H1 (cell line): ENCODE results near the gene MIS18A. TPM values are rescaled to one million over a fixed set of nuclear protein-coding genes. Genes with fewer than 3 reads are reported as not detected.

Source experiments
- CTCF ChIA-PET: fragments of 300-600 bp; sonication (Branson Sonifier 250); formaldehyde crosslinking; loops from one replicate; lab custom pipeline; 2021; ENCODE audit not compliant: partially characterized antibody; lab: Charles Lee
- POLR2A ChIA-PET: fragments of 300-600 bp; sonication (Branson Sonifier 250); formaldehyde crosslinking; loops from one replicate; lab custom pipeline; 2021; ENCODE audit warnings: inconsistent platforms; ENCODE audit not compliant: partially characterized antibody; lab: Charles Lee
- DNase-seq, 2 experiments: peaks; one replicate each; pipeline versions ENCODE4 v3.0.0 to v3.0.0-alpha.2; 2010 to 2022; ENCODE audit warnings: low spot score in 2 of 2, low read depth in 1 of 2, mixed read lengths in 1 of 2
- FAIRE-seq: peaks from 2 replicates; lab custom pipeline; 2011; peaks lifted over from hg19 to GRCh38; lab: Jason Lieb, UNC
- H2AFZ ChIP-seq: 2 replicates; pipeline ENCODE4 v1.8.1; 2012; ENCODE audit warnings: low read length, inconsistent platforms
- H2AK5ac ChIP-seq: 2 replicates; pipeline ENCODE4 v1.6.1; 2013; ENCODE audit warnings: low read depth, low read length
- H2BK120ac ChIP-seq: replicated peaks from 2 replicates; pipeline ENCODE3; 2013; ENCODE audit warnings: low read depth, low read length, inconsistent platforms
- H2BK12ac ChIP-seq: 2 replicates; pipeline ENCODE4 v1.6.1; 2013; ENCODE audit warnings: low read depth, low read length
- H2BK15ac ChIP-seq: 2 replicates; pipeline ENCODE4 v1.6.1; 2013; ENCODE audit warnings: low read length
- H2BK20ac ChIP-seq: 2 replicates; pipeline ENCODE4 v1.6.1; 2013; ENCODE audit warnings: low read length
- H2BK5ac ChIP-seq: 2 replicates; pipeline ENCODE4 v1.6.1; 2013; ENCODE audit warnings: low read depth, low read length
- H3K14ac ChIP-seq: 2 replicates; pipeline ENCODE4 v1.6.1; 2013; ENCODE audit warnings: inconsistent platforms; ENCODE audit not compliant: insufficient read length
- H3K18ac ChIP-seq: 2 replicates; pipeline ENCODE4 v1.6.1; 2013; ENCODE audit warnings: low read length; ENCODE audit errors: extremely low read depth
- H3K23ac ChIP-seq: 2 replicates; pipeline ENCODE4 v1.6.1; 2013; ENCODE audit warnings: inconsistent platforms; ENCODE audit not compliant: insufficient read length
- H3K23me2 ChIP-seq: 2 replicates; pipeline ENCODE4 v1.6.1; 2013; ENCODE audit warnings: low read depth, low read length
- H3K27ac ChIP-seq: 2 replicates; pipeline ENCODE4 v1.6.1; 2011; ENCODE audit warnings: low read depth, low read length, inconsistent platforms
- H3K27me3 ChIP-seq, 4 experiments: replicated peaks in 1 of 4; 1 replicate in 1 of 4; 2 replicates in 3 of 4; pipeline versions ENCODE4 v1.6.1 to v1.8.1; 2011 to 2013; ENCODE audit warnings: low read length in 3 of 4, mild to moderate bottlenecking in 3 of 4, inconsistent platforms in 2 of 4, mixed read lengths in 2 of 4, moderate library complexity in 1 of 4; ENCODE audit not compliant: control insufficient read depth in 3 of 4, insufficient read depth in 3 of 4; ENCODE audit errors: extremely low read depth in 1 of 4
- H3K36me3 ChIP-seq, 4 experiments: 2 replicates each; pipeline versions ENCODE4 v1.6.1 to v1.8.1; 2011 to 2013; ENCODE audit warnings: mild to moderate bottlenecking in 4 of 4, low read length in 3 of 4, moderate library complexity in 2 of 4, control low read depth in 1 of 4, inconsistent platforms in 1 of 4; ENCODE audit not compliant: insufficient read depth in 4 of 4, control insufficient read depth in 2 of 4
- H3K4ac ChIP-seq: replicated peaks from 2 replicates; pipeline ENCODE3; 2013; ENCODE audit warnings: low read length, low read depth, mixed read lengths, inconsistent platforms; ENCODE audit not compliant: insufficient read length
- H3K4me1 ChIP-seq, 4 experiments: replicated peaks in 1 of 4; 1 replicate in 1 of 4; 2 replicates in 3 of 4; pipeline versions ENCODE4 v1.6.1 to v1.8.1; 2011 to 2013; ENCODE audit warnings: low read length in 3 of 4, inconsistent platforms in 2 of 4, mixed read lengths in 1 of 4; ENCODE audit not compliant: insufficient read depth in 4 of 4, control insufficient read depth in 3 of 4
- H3K4me2 ChIP-seq, 2 experiments: 2 replicates each; pipeline versions ENCODE4 v1.6.1 to v1.8.1; 2011 to 2013; ENCODE audit warnings: low read depth in 2 of 2, low read length in 2 of 2, control low read depth in 1 of 2, inconsistent platforms in 1 of 2, mild to moderate bottlenecking in 1 of 2; ENCODE audit not compliant: insufficient read depth in 1 of 2
- H3K4me3 ChIP-seq, 4 experiments: fragments of 200-600, 300-600 bp in 1 of 4; sonication (generic), shearing (Covaris generic), sonication (Bioruptor Twin) in 1 of 4; 2 replicates each; pipeline versions ENCODE4 v1.5.1 to v1.8.1; 2011 to 2016; ENCODE audit warnings: low read length in 4 of 4, low read depth in 3 of 4, control low read depth in 2 of 4, inconsistent platforms in 2 of 4, mild to moderate bottlenecking in 2 of 4, mixed read lengths in 1 of 4, moderate library complexity in 1 of 4; ENCODE audit not compliant: insufficient read depth in 2 of 4; ENCODE audit errors: extremely low read depth in 1 of 4
- H3K56ac ChIP-seq: replicated peaks from 2 replicates; pipeline ENCODE3; 2013; ENCODE audit warnings: low read depth, mild to moderate bottlenecking, mixed read lengths, low read length, inconsistent platforms; ENCODE audit not compliant: insufficient read length
- H3K79me1 ChIP-seq: 2 replicates; pipeline ENCODE4 v1.6.1; 2013; ENCODE audit warnings: low read depth, low read length, control low read depth
- H3K79me2 ChIP-seq, 2 experiments: 2 replicates each; pipeline versions ENCODE4 v1.6.1 to v1.8.1; 2012 to 2013; ENCODE audit warnings: low read length in 2 of 2, mild to moderate bottlenecking in 2 of 2, inconsistent platforms in 1 of 2; ENCODE audit not compliant: insufficient read depth in 2 of 2, control insufficient read depth in 1 of 2
- H3K9ac ChIP-seq, 4 experiments: replicated peaks in 1 of 4; 1 replicate in 1 of 4; 2 replicates in 3 of 4; pipeline versions ENCODE4 v1.6.1 to v1.8.1; 2011 to 2013; ENCODE audit warnings: low read depth in 3 of 4, low read length in 3 of 4, control low read depth in 2 of 4, mild to moderate bottlenecking in 2 of 4, moderate library complexity in 2 of 4, inconsistent platforms in 1 of 4; ENCODE audit errors: extremely low read depth in 1 of 4
- H3K9me3 ChIP-seq, 2 experiments: 2 replicates each; pipeline versions ENCODE4 v1.6.1 to v1.8.1; 2012 to 2013; ENCODE audit warnings: mild to moderate bottlenecking in 2 of 2, moderate library complexity in 2 of 2, control low read depth in 1 of 2, inconsistent platforms in 1 of 2, low read depth in 1 of 2, low read length in 1 of 2, mixed read lengths in 1 of 2; ENCODE audit not compliant: insufficient read depth in 2 of 2
- H4K20me1 ChIP-seq, 2 experiments: replicated peaks in 1 of 2; 2 replicates each; pipeline versions ENCODE3 to v1.8.1; 2011 to 2013; ENCODE audit warnings: inconsistent platforms in 2 of 2, low read length in 2 of 2, mild to moderate bottlenecking in 1 of 2; ENCODE audit not compliant: insufficient read depth in 2 of 2, control insufficient read depth in 1 of 2
- H4K5ac ChIP-seq: 2 replicates; pipeline ENCODE4 v1.6.1; 2013; ENCODE audit warnings: low read length, low read depth, mixed read lengths, inconsistent platforms; ENCODE audit not compliant: insufficient read length
- H4K8ac ChIP-seq: 2 replicates; pipeline ENCODE4 v1.8.0; 2013; ENCODE audit warnings: mild to moderate bottlenecking, moderate library complexity, low read length, inconsistent platforms; ENCODE audit not compliant: insufficient read depth; ENCODE audit errors: extremely low read depth
- H4K91ac ChIP-seq: replicated peaks from 2 replicates; pipeline ENCODE3; 2013; ENCODE audit warnings: low read length, mixed read lengths, inconsistent platforms; ENCODE audit not compliant: insufficient read length
- CBX5 ChIP-seq: fragments of 300-800, 300-1000 bp; sonication (generic); IDR thresholded peaks from 2 replicates; pipeline ENCODE4 v1.7.1; 2016; ENCODE audit warnings: antibody characterized with exemption, low read length, low read depth
- CBX8 ChIP-seq: fragments of 300-800, 300-1000 bp; sonication (generic); IDR thresholded peaks from 2 replicates; pipeline ENCODE4 v1.7.1; 2016; ENCODE audit warnings: low read depth, low read length, borderline replicate concordance
- CHD1 ChIP-seq: IDR thresholded peaks from 2 replicates; pipeline ENCODE4 v1.6.1; 2012; ENCODE audit warnings: low read depth, low read length, improper control_type of control experiment
- CHD2 ChIP-seq: IDR thresholded peaks from 2 replicates; pipeline ENCODE4 v1.6.1; 2012; ENCODE audit warnings: low read length, improper control_type of control experiment
- JUND ChIP-seq: IDR thresholded peaks from 2 replicates; pipeline ENCODE4 v1.6.1; 2011; ENCODE audit warnings: mild to moderate bottlenecking, improper control_type of control experiment, low read length
- RNF2 ChIP-seq: fragments of 200-900, 300-1000 bp; sonication (generic); IDR thresholded peaks from 2 replicates; pipeline ENCODE4 v1.7.1; 2016; ENCODE audit warnings: borderline replicate concordance, low read depth, mild to moderate bottlenecking, antibody characterized with exemption, low read length; ENCODE audit not compliant: poor library complexity, severe bottlenecking; ENCODE audit errors: missing control alignments
- TEAD4 ChIP-seq: IDR thresholded peaks from 2 replicates; pipeline ENCODE4 v1.6.1; 2012; ENCODE audit warnings: low read depth, low read length, inconsistent platforms, mixed read lengths
- WGBS, 2 experiments: shearing (Covaris generic) in 1 of 2; methylation state at CpG; one replicate each; pipeline versions ENCODE4 v1.1.6 to v1.1.7; 2013 to 2015; ENCODE audit warnings: low lambda C conversion rate in 2 of 2, mixed read lengths in 2 of 2, inconsistent platforms in 1 of 2, low coverage in 1 of 2, missing lambda C conversion rate in 1 of 2; ENCODE audit not compliant: insufficient replicate concordance in 2 of 2, insufficient coverage in 1 of 2, insufficient read length in 1 of 2; ENCODE audit errors: extremely low coverage in 1 of 2, missing lambda C conversion rate in 1 of 2; 5-methylcytosine and 5-hydroxymethylcytosine counted together
- polyA plus RNA-seq, 7 experiments: library from polyadenylated mRNA; depleted of rRNA in 3 of 7; stranded (reverse) in 5 of 7; unstranded in 2 of 7; fragments of >200 nt in 5 of 7; fragments of 200-250 nt in 2 of 7; gene quantifications; 1 replicate in 5 of 7; 2 replicates in 1 of 7; 4 replicates in 1 of 7; pipeline versions ENCODE4 v1.2.1 to v1.2.3, GENCODE V29; 2011 to 2013; ENCODE audit warnings: missing spikeins in 2 of 7, mixed read lengths in 2 of 7
- total RNA-seq: library from RNA; stranded (reverse); fragmentation: NEBNext Ultra II Directional; extraction: Animal tissue kit (Norgen Biotek cat#: 25700); gene quantifications from 2 replicates; pipeline ENCODE4 v1.2.1, GENCODE V29; 2021
- TF ChIP-seq, protein P1 (sequence below): IDR thresholded peaks from 2 replicates; pipeline ENCODE4 v1.6.1; 2011; ENCODE audit warnings: low read length, improper control_type of control experiment
- TF ChIP-seq, protein P2 (sequence below), 3 experiments: IDR thresholded peaks; 1 replicate in 2 of 3; 2 replicates in 1 of 3; pipeline versions ENCODE4 v1.5.1 to v1.6.1; 2011; ENCODE audit warnings: low read length in 3 of 3, mild to moderate bottlenecking in 3 of 3, inconsistent platforms in 2 of 3, low read depth in 1 of 3, moderate library complexity in 1 of 3; ENCODE audit not compliant: insufficient read depth in 1 of 3; ENCODE audit errors: control extremely low read depth in 1 of 3
- TF ChIP-seq, protein P3 (sequence below): IDR thresholded peaks from 2 replicates; pipeline ENCODE4 v1.6.1; 2011; ENCODE audit warnings: low read depth, mild to moderate bottlenecking, low read length; ENCODE audit not compliant: insufficient read depth

Gene MIS18A
- total and polyA plus RNA-seq, 2 of the 8 experiments (the other 6 are each of a cell fraction or from before 2014, with no cell fraction given) = 28.9 to 53.0 TPM

DNA sequence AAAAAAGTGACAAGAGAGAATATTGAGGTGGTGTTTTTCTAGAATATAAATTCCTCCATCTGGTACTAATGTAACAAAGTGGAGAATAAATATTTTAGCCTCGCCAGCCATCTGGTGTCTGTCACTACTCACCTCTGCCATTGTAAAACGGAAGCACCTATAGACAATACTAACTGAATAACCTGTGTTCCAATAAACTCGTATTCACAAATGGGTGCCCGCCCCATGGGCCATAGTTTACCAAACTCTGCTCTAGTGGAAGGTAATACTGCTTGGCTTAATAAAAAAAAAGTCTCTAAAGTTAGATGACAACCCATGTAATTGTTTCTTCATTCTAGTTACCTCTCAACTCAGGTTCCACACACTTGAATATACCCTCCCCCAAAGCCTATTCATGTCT is 8.1 kb downstream of the MIS18A start:
- Histone ChIP-seq H2BK15ac (no peak overlapping the region), H3K4me3 (no peak overlapping the region), H4K20me1 (peaks cover 0 to 2% of the 10 kb centered on the region in 2 experiments), H2AFZ (no peak overlapping the region), H3K18ac (no peak overlapping the region), H3K79me1 (no peaks in the 10 kb centered on the region; the same call in 1 of the 2 replicates), H2BK5ac (no peak overlapping the region), H3K27me3 (no peaks in the 10 kb centered on the region), H3K36me3 (peaks cover 4 to 48% (median 30%) of the 10 kb centered on the region in 4 experiments), H3K14ac (no peak overlapping the region), H3K79me2 (peaks cover 0 to 16% of the 10 kb centered on the region in 2 experiments; a peak in 1 of 4 replicates), H4K8ac (no peak overlapping the region), H3K56ac (no peak overlapping the region), H3K9me3 (no peaks in the 10 kb centered on the region), H3K23me2 (no peaks in the 10 kb centered on the region), H4K5ac (no peak overlapping the region), H2BK12ac (no peak overlapping the region), H3K4ac (no peak overlapping the region), H3K23ac (no peak overlapping the region), H2BK120ac (no peak overlapping the region), H3K27ac (no peak overlapping the region), H4K91ac (no peak overlapping the region), H3K4me1 (no peaks in the 10 kb centered on the region), H3K4me2 (no peak overlapping the region), H2AK5ac (no peak overlapping the region), H2BK20ac (no peak overlapping the region), H3K9ac (no peak overlapping the region)
- ChIA-PET CTCF (no interaction called here), POLR2A (no interaction called here)
- 89% methylated on average over 4 of the region's 4 CpGs; no CpG with 5 or more reads in 1 of the 2 experiments for WGBS, 2 experiments
- DNase-seq = no peak
- FAIRE-seq = no peak
- TF ChIP-seq CHD2 (no peak), CHD1 (no peak), JUND (no peak), CBX8 (no peak), RNF2 (no peak), CBX5 (no peak), TEAD4 (no peak)
- TF ChIP-seq, protein P1, sequence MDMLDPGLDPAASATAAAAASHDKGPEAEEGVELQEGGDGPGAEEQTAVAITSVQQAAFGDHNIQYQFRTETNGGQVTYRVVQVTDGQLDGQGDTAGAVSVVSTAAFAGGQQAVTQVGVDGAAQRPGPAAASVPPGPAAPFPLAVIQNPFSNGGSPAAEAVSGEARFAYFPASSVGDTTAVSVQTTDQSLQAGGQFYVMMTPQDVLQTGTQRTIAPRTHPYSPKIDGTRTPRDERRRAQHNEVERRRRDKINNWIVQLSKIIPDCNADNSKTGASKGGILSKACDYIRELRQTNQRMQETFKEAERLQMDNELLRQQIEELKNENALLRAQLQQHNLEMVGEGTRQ = no peak
- TF ChIP-seq, protein P2, sequence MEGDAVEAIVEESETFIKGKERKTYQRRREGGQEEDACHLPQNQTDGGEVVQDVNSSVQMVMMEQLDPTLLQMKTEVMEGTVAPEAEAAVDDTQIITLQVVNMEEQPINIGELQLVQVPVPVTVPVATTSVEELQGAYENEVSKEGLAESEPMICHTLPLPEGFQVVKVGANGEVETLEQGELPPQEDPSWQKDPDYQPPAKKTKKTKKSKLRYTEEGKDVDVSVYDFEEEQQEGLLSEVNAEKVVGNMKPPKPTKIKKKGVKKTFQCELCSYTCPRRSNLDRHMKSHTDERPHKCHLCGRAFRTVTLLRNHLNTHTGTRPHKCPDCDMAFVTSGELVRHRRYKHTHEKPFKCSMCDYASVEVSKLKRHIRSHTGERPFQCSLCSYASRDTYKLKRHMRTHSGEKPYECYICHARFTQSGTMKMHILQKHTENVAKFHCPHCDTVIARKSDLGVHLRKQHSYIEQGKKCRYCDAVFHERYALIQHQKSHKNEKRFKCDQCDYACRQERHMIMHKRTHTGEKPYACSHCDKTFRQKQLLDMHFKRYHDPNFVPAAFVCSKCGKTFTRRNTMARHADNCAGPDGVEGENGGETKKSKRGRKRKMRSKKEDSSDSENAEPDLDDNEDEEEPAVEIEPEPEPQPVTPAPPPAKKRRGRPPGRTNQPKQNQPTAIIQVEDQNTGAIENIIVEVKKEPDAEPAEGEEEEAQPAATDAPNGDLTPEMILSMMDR (IDR thresholded peaks at IDR 0.05; ENCODE audit: control extremely low read depth in 1 of 3, insufficient read depth in 1 of 3, low read depth in 1 of 3, low read length in 3 of 3) = no peak
- TF ChIP-seq, protein P3, sequence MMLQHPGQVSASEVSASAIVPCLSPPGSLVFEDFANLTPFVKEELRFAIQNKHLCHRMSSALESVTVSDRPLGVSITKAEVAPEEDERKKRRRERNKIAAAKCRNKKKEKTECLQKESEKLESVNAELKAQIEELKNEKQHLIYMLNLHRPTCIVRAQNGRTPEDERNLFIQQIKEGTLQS = no peak
